Endothelial cell of umbilical vein (primary cell): ENCODE data around the gene SUV39H1. TPM values are rescaled to one million over a fixed set of nuclear protein-coding genes. Genes with fewer than 3 reads are reported as not detected.

Experiments
- BruUV-seq: library from RNA; stranded (reverse); fragments of 400-500 nt; replicated peaks from 2 replicates; lab custom pipeline; 2021; lab: Mats Ljungman, UMichigan
- CTCF ChIA-PET: fragments of 300-600, 350-600 bp; sonication (Branson Sonifier 250); formaldehyde crosslinking; loops from one replicate; lab custom pipeline; 2021; ENCODE audit warnings: antibody characterized with exemption, inconsistent platforms; lab: Charles Lee
- POLR2A ChIA-PET: fragments of 300-600, 350-600 bp; sonication (Branson Sonifier 250); formaldehyde crosslinking; loops from one replicate; lab custom pipeline; 2021; ENCODE audit warnings: antibody characterized with exemption, inconsistent platforms; lab: Charles Lee
- DNase-seq: peaks from one replicate; pipeline ENCODE4 v3.0.0-alpha.2; 2011; ENCODE audit warnings: low read depth, low spot score
- FAIRE-seq: peaks from 2 replicates; lab custom pipeline; 2011; peaks lifted over from hg19 to GRCh38; lab: Jason Lieb, UNC
- H2AFZ ChIP-seq: 2 replicates; pipeline ENCODE4 v1.6.0; 2012; ENCODE audit warnings: low read depth, low read length, control low read depth, inconsistent platforms
- H3K27ac ChIP-seq: 2 replicates; pipeline ENCODE4 v1.5.1; 2011; ENCODE audit warnings: low read depth, mild to moderate bottlenecking, control low read depth, low read length, moderate library complexity; ENCODE audit not compliant: insufficient read depth
- H3K27me3 ChIP-seq, 2 experiments: 2 replicates each; pipeline versions ENCODE4 v1.6.0 to v1.6.1; 2011; ENCODE audit warnings: low read length in 2 of 2, mixed read lengths in 1 of 2; ENCODE audit not compliant: control insufficient read depth in 2 of 2, insufficient read depth in 2 of 2
- H3K36me3 ChIP-seq, 2 experiments: 2 replicates in 1 of 2; 3 replicates in 1 of 2; pipeline ENCODE4 v1.5.1; 2011; ENCODE audit warnings: low read length in 2 of 2, mild to moderate bottlenecking in 1 of 2, moderate library complexity in 1 of 2; ENCODE audit not compliant: control insufficient read depth in 2 of 2, insufficient read depth in 2 of 2; ENCODE audit errors: extremely low read depth in 1 of 2
- H3K4me1 ChIP-seq: 3 replicates; pipeline ENCODE4 v1.5.1; 2011; ENCODE audit warnings: mild to moderate bottlenecking, low read length; ENCODE audit not compliant: control insufficient read depth, insufficient read depth; ENCODE audit errors: extremely low read depth
- H3K4me2 ChIP-seq: 2 replicates; pipeline ENCODE4 v1.6.1; 2011; ENCODE audit warnings: low read length, control low read depth, mixed read lengths; ENCODE audit not compliant: insufficient read depth
- H3K4me3 ChIP-seq, 3 experiments: fragments of 200-600 bp in 1 of 3; sonication (generic), shearing (Covaris generic) in 1 of 3; replicated peaks in 1 of 3; 2 replicates each; pipeline ENCODE4 v1.5.1; 2011 to 2016; ENCODE audit warnings: control low read depth in 3 of 3, low read length in 3 of 3, mild to moderate bottlenecking in 2 of 3, inconsistent platforms in 1 of 3, low read depth in 1 of 3, moderate library complexity in 1 of 3; ENCODE audit not compliant: insufficient read depth in 1 of 3
- H3K79me2 ChIP-seq: 2 replicates; pipeline ENCODE4 v1.6.0; 2012; ENCODE audit warnings: low read length, inconsistent platforms; ENCODE audit not compliant: control insufficient read depth, insufficient read depth
- H3K9ac ChIP-seq: replicated peaks from 2 replicates; pipeline ENCODE3; 2011; ENCODE audit warnings: low read length, control low read depth; ENCODE audit not compliant: insufficient read depth; ENCODE audit errors: extremely low read depth
- H3K9me1 ChIP-seq: replicated peaks from 3 replicates; pipeline ENCODE4 v1.6.0; 2011; ENCODE audit warnings: mild to moderate bottlenecking, low read length; ENCODE audit not compliant: control insufficient read depth, insufficient read depth; ENCODE audit errors: extremely low read depth
- H3K9me3 ChIP-seq: replicated peaks from 2 replicates; pipeline ENCODE4 v1.5.1; 2012; ENCODE audit warnings: low read length, inconsistent platforms; ENCODE audit not compliant: control insufficient read depth, insufficient read depth
- H4K20me1 ChIP-seq: replicated peaks from 2 replicates; pipeline ENCODE3; 2011; ENCODE audit warnings: mild to moderate bottlenecking, low read length; ENCODE audit not compliant: control insufficient read depth, insufficient read depth; ENCODE audit errors: extremely low read depth
- EZH2 ChIP-seq: IDR thresholded peaks from 2 replicates; pipeline ENCODE4 v1.6.1; 2012; ENCODE audit warnings: borderline replicate concordance, low read depth, mild to moderate bottlenecking, moderate library complexity, low read length, inconsistent platforms; ENCODE audit not compliant: severe bottlenecking
- FOS ChIP-seq: IDR thresholded peaks from 2 replicates; pipeline ENCODE4 v1.6.1; 2011; ENCODE audit warnings: mild to moderate bottlenecking, low read length, moderate library complexity, borderline replicate concordance; ENCODE audit not compliant: insufficient read depth
- GATA2 ChIP-seq: IDR thresholded peaks from 2 replicates; pipeline ENCODE4 v1.7.0; 2011; ENCODE audit warnings: low read depth, mild to moderate bottlenecking, moderate library complexity, mixed read lengths, low read length; ENCODE audit not compliant: insufficient read length, insufficient read depth
- JUN ChIP-seq: IDR thresholded peaks from 2 replicates; pipeline ENCODE4 v1.6.1; 2011; ENCODE audit warnings: borderline replicate concordance, low read depth; ENCODE audit not compliant: insufficient read length, insufficient read depth
- MYC ChIP-seq: IDR thresholded peaks from one replicate; pipeline ENCODE4 v1.6.1; 2011; ENCODE audit warnings: mild to moderate bottlenecking, low read depth, low read length
- POLR2A ChIP-seq: IDR thresholded peaks from 2 replicates; pipeline ENCODE4 v1.6.1; 2012; ENCODE audit warnings: low read depth, mild to moderate bottlenecking, control low read depth, low read length
- POLR2AphosphoS5 ChIP-seq: IDR thresholded peaks from 2 replicates; pipeline ENCODE4 v1.6.1; 2012; ENCODE audit warnings: low read depth, mild to moderate bottlenecking, control low read depth, low read length, moderate library complexity; ENCODE audit not compliant: insufficient read depth
- dilution Hi-C: fragments of 300-500 bp; cut with MboI; formaldehyde crosslinking; loops from one replicate; pipeline ENCODE4 v1.15.0; 2019; ENCODE audit warnings: low sequenced_read_pairs; ENCODE audit not compliant: extremely low pct_ligation_motif_present
- intact Hi-C: fragments of 100-400 bp; cut with micrococcal nuclease; formaldehyde crosslinking; loops from one replicate; pipeline ENCODE4 v1.10.0; 2022
- polyA plus RNA-seq, 4 experiments: library from polyadenylated mRNA; depleted of rRNA in 3 of 4; stranded (reverse) in 3 of 4; unstranded in 1 of 4; fragments of >200 nt; gene quantifications; 2 replicates each; pipeline versions ENCODE4 v1.2.1 to v1.2.3, GENCODE V29; 2011 to 2012; ENCODE audit warnings: missing spikeins in 1 of 4
- total RNA-seq: library from RNA; stranded (reverse); gene quantifications from 2 replicates; pipeline ENCODE4 v1.2.3, GENCODE V29; 2021
- TF ChIP-seq, protein P1 (sequence below): IDR thresholded peaks from 2 replicates; pipeline ENCODE4 v1.6.1; 2011; ENCODE audit not compliant: insufficient read depth, insufficient read length
- TF ChIP-seq, protein P2 (sequence below), 2 donors: IDR thresholded peaks; 1 replicate in 1 of 2; 2 replicates in 1 of 2; pipeline ENCODE4 v1.5.1; 2011; ENCODE audit warnings: low read length in 2 of 2, mild to moderate bottlenecking in 2 of 2, moderate library complexity in 2 of 2, control low read depth in 1 of 2, inconsistent platforms in 1 of 2, low read depth in 1 of 2; ENCODE audit not compliant: insufficient read depth in 1 of 2; ENCODE audit errors: extremely low read depth in 1 of 2

The SUV39H1 gene
- total and polyA plus RNA-seq, 2 donors (not counting 3 experiments of a cell fraction or from before 2014, with no cell fraction given) = 18.2 to 19.0 TPM

DNA sequence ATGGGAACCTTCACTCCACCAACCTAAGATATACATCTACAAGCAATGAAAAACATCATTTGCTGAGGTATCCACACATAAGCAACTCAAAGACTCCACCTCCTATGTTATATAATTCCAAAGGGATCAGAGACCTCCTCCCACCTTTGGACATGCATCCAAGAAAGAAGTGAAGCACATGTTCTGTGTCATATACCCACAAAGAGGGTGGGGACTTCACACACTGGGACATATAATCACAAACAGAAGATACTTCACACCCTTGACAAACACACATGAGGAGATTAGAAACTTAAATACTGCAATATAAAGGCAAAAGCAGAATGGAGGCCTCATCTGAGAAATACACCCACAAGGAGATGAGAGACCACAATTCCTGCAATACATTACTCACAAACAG, 25.4 kb downstream of the SUV39H1 start:
- ChIA-PET POLR2A (no interaction called here), CTCF (no interaction called here)
- H3K27me3 ChIP-seq = peaks cover 2 to 4% of the 10 kb centered on the region in 2 experiments
- H3K9ac ChIP-seq = no peak overlapping the region
- TF ChIP-seq EZH2 = no peak
- no peak for TF ChIP-seq MYC
- no peak for TF ChIP-seq GATA2
- TF ChIP-seq POLR2A = no peak
- no peak for TF ChIP-seq JUN
- no peak for TF ChIP-seq POLR2AphosphoS5
- no peak for TF ChIP-seq FOS
- TF ChIP-seq, protein P1, sequence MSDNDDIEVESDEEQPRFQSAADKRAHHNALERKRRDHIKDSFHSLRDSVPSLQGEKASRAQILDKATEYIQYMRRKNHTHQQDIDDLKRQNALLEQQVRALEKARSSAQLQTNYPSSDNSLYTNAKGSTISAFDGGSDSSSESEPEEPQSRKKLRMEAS = no peak
- TF ChIP-seq, protein P2, sequence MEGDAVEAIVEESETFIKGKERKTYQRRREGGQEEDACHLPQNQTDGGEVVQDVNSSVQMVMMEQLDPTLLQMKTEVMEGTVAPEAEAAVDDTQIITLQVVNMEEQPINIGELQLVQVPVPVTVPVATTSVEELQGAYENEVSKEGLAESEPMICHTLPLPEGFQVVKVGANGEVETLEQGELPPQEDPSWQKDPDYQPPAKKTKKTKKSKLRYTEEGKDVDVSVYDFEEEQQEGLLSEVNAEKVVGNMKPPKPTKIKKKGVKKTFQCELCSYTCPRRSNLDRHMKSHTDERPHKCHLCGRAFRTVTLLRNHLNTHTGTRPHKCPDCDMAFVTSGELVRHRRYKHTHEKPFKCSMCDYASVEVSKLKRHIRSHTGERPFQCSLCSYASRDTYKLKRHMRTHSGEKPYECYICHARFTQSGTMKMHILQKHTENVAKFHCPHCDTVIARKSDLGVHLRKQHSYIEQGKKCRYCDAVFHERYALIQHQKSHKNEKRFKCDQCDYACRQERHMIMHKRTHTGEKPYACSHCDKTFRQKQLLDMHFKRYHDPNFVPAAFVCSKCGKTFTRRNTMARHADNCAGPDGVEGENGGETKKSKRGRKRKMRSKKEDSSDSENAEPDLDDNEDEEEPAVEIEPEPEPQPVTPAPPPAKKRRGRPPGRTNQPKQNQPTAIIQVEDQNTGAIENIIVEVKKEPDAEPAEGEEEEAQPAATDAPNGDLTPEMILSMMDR (IDR thresholded peaks at IDR 0.05; ENCODE audit: extremely low read depth in 1 of 2, insufficient read depth in 1 of 2, low read depth in 1 of 2, low read length in 2 of 2) = no peak
- intact Hi-C loops = no loop called here
- no peaks in the 10 kb centered on the region for H3K4me1 ChIP-seq
- FAIRE-seq (no peak), DNase-seq (no peak)
- H2AFZ ChIP-seq = no peak overlapping the region
- dilution Hi-C loops = no loop called here
- no peaks in the 10 kb centered on the region for H3K9me1 ChIP-seq
- H3K79me2 ChIP-seq = no peaks in the 10 kb centered on the region
- no peaks in the 10 kb centered on the region for H3K9me3 ChIP-seq
- H3K36me3 ChIP-seq = no peaks in the 10 kb centered on the region
- no peak overlapping the region for H3K4me3 ChIP-seq
- BruUV-seq = no TSS peak
- H3K4me2 ChIP-seq = no peak overlapping the region
- no peak overlapping the region for H3K27ac ChIP-seq
- H4K20me1 ChIP-seq = no peaks in the 10 kb centered on the region
